ENCODE data around the gene RANBP1.

- TF ChIP-seq, protein P1, sequence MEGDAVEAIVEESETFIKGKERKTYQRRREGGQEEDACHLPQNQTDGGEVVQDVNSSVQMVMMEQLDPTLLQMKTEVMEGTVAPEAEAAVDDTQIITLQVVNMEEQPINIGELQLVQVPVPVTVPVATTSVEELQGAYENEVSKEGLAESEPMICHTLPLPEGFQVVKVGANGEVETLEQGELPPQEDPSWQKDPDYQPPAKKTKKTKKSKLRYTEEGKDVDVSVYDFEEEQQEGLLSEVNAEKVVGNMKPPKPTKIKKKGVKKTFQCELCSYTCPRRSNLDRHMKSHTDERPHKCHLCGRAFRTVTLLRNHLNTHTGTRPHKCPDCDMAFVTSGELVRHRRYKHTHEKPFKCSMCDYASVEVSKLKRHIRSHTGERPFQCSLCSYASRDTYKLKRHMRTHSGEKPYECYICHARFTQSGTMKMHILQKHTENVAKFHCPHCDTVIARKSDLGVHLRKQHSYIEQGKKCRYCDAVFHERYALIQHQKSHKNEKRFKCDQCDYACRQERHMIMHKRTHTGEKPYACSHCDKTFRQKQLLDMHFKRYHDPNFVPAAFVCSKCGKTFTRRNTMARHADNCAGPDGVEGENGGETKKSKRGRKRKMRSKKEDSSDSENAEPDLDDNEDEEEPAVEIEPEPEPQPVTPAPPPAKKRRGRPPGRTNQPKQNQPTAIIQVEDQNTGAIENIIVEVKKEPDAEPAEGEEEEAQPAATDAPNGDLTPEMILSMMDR (conservative IDR thresholded peaks at IDR 0.05): no peak
- no peak for TF ChIP-seq EZH2 (IDR thresholded peaks at IDR 0.05; ENCODE audit: low read depth)
Observed at GRCh38 chr22:20076627-20077172, 39.2 kb upstream of the RANBP1 start.
